ENCODE results near the gene S100A3. TPM values are rescaled to one million over a fixed set of nuclear protein-coding genes. Genes with fewer than 3 reads are reported as not detected.

Gene S100A3
- total RNA-seq: 6.3 and 6.6 TPM in 2 replicates

GRCh38 chr1:153548722-153549688, at the start of gene S100A3:
S100A3 (minus strand) TSS chr1:153549258; CDS start chr1:153548485, 773 bp downstream.

GRCh38 chr1:153565529-153566374, 16.7 kb upstream of the S100A3 start, which contains the start of gene S100A2:
S100A2 (minus strand) TSS chr1:153565844; CDS start chr1:153563877, 1,967 bp downstream.

GRCh38 chr1:153545067-153546055, 3.7 kb downstream of the S100A3 start, which contains the start of gene S100A4:
S100A4 (minus strand) TSS chr1:153545806; CDS start chr1:153544794, 1,012 bp downstream.

GRCh38 chr1:153540394-153541361, 8.4 kb downstream of the S100A3 start, which contains the start of gene S100A5:
S100A5 (minus strand) TSS chr1:153540934; CDS start chr1:153540191, 743 bp downstream.

GRCh38 chr1:153535242-153536011, 13.6 kb downstream of the S100A3 start, which contains the start of gene S100A6:
S100A6 (minus strand) TSS chr1:153535991; CDS start chr1:153535339, 652 bp downstream.

Other genes with a start within 250 kb of the S100A3 start
- gene PGLYRP3, start 236.3 kb downstream of the S100A3 start, total RNA-seq: not detected in 2 replicates
- not detected in 2 replicates for gene PGLYRP4, start 200.4 kb downstream of the S100A3 start, total RNA-seq
- 0.49 TPM in 1 of 2 replicates, not detected in the other for gene S100A9, start 191.4 kb downstream of the S100A3 start, total RNA-seq
- gene S100A12, start 173.6 kb downstream of the S100A3 start, total RNA-seq: not detected in 2 replicates
- not detected in 2 replicates for gene S100A8, start 158.2 kb downstream of the S100A3 start, total RNA-seq
- not detected in 2 replicates for gene S100A7A, start 132.7 kb downstream of the S100A3 start, total RNA-seq
- gene S100A7, start 88.6 kb downstream of the S100A3 start, total RNA-seq: not detected in 2 replicates
- gene S100A6, start 13.3 kb downstream of the S100A3 start, total RNA-seq: 1,038 and 1,069 TPM in 2 replicates
- not detected in 2 replicates for gene S100A5, start 8.3 kb downstream of the S100A3 start, total RNA-seq
- gene S100A4, start 3.5 kb downstream of the S100A3 start, total RNA-seq: 874 and 1,480 TPM in 2 replicates
- gene S100A2, start 16.6 kb upstream of the S100A3 start, total RNA-seq: 3.4 and 6.8 TPM in 2 replicates
- 157 and 225 TPM in 2 replicates for gene S100A16, start 63.9 kb upstream of the S100A3 start, total RNA-seq
- gene S100A14, start 67.1 kb upstream of the S100A3 start, total RNA-seq: 0.36 and 0.65 TPM in 2 replicates
- gene S100A13, start 78.2 kb upstream of the S100A3 start, total RNA-seq: 71.1 and 103 TPM in 2 replicates
- not detected in 2 replicates for gene S100A1, start 79.2 kb upstream of the S100A3 start, total RNA-seq
- 44.3 and 53.1 TPM in 2 replicates for gene CHTOP, start 84.8 kb upstream of the S100A3 start, total RNA-seq
- gene SNAPIN, start 109.4 kb upstream of the S100A3 start, total RNA-seq: 45.8 and 56.8 TPM in 2 replicates
- gene ILF2, start 121.7 kb upstream of the S100A3 start, total RNA-seq: 116 and 124 TPM in 2 replicates
- gene NPR1, start 129.4 kb upstream of the S100A3 start, total RNA-seq: under 0.01 TPM in 1 of 2 replicates, not detected in the other
- 44.7 and 53.4 TPM in 2 replicates for gene INTS3, start 178.8 kb upstream of the S100A3 start, total RNA-seq
- gene SLC27A3, start 226.1 kb upstream of the S100A3 start, total RNA-seq: 9.5 and 14.3 TPM in 2 replicates